ENCODE results near the gene ADCY5. TPM values are rescaled to one million over a fixed set of nuclear protein-coding genes. Genes with fewer than 3 reads are reported as not detected.

Gene ADCY5
- total RNA-seq, 1 experiment from 2014 or later = 0.49 TPM

DNA sequence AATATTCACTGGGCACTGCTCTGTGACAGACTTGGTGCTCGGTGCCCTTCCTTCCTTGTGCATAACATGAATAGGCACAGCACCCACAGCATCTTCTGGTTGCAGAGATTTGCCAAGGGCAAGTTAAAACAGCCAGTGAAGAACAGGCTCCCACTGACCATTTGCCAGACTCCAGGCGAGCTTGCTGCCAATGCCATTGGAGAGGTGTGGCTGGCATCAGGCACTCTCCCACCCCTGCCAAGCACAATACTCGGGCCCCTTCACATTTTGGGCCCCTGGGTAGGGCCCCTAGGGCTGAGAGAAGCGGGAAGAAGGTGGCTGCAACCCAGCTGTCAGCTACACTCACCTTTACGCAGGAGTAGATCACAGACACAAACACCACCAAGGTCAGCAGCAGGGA lies 135.0 kb downstream of the ADCY5 start:
- H3K36me3 ChIP-seq (ENCODE audit: control insufficient read depth in 1 of 2, insufficient read depth in 2 of 2, low read length in 2 of 2) = no peaks in the 10 kb centered on the region
- POLR2A ChIA-PET = no interaction called here
- H4K20me1 ChIP-seq (ENCODE audit: insufficient read depth) = no peaks in the 10 kb centered on the region
- no peak overlapping the region for H3K4me2 ChIP-seq (ENCODE audit: low read length)
- RAD21 ChIA-PET (ENCODE audit: low non-redundant PET in 1 of 2, low total read pairs in 2 of 2, uncharacterized antibody in 2 of 2, unreplicated experiment in 2 of 2) = no interaction called here
- no peaks in the 10 kb centered on the region for H3K9me3 ChIP-seq (ENCODE audit: control insufficient read depth in 1 of 2, insufficient read depth in 1 of 2, low read depth in 1 of 2, low read length in 2 of 2)
- CTCF ChIA-PET = no interaction called here
- TF ChIP-seq RAD21 (IDR thresholded peaks at IDR 0.05; ENCODE audit: low read depth) (no peak), EZH2 (IDR thresholded peaks at IDR 0.05) (no peak), ELF1 (IDR thresholded peaks at IDR 0.05; ENCODE audit: borderline replicate concordance, low read depth) (no peak), REST (IDR thresholded peaks at IDR 0.05; ENCODE audit: low read depth) (no peak), EGR1 (IDR thresholded peaks at IDR 0.05; ENCODE audit: low read depth) (no peak), CBX3 (IDR thresholded peaks at IDR 0.05; ENCODE audit: low read depth) (no peak), ZBTB33 (IDR thresholded peaks at IDR 0.05; ENCODE audit: extremely low read depth, insufficient replicate concordance, low read length) (no peak), POLR2A (IDR thresholded peaks at IDR 0.05; ENCODE audit: borderline replicate concordance, extremely low read depth, insufficient read depth, insufficient read length) (no peak)
- TF ChIP-seq, protein P1, sequence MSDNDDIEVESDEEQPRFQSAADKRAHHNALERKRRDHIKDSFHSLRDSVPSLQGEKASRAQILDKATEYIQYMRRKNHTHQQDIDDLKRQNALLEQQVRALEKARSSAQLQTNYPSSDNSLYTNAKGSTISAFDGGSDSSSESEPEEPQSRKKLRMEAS (IDR thresholded peaks at IDR 0.05) = no peak
- H3K27ac ChIP-seq (ENCODE audit: low read depth, low read length) = no peak overlapping the region
- no peaks in the 10 kb centered on the region for H3K9me2 ChIP-seq (ENCODE audit: insufficient read depth)
- no peak overlapping the region for H3K9ac ChIP-seq (ENCODE audit: low read length)
- peaks cover 30% of the 10 kb centered on the region for H3K27me3 ChIP-seq (ENCODE audit: insufficient read depth, low read length)
- no peaks in the 10 kb centered on the region for H3K4me1 ChIP-seq (ENCODE audit: control insufficient read depth in 1 of 2, insufficient read depth in 2 of 2, low read length in 2 of 2)
- H2AFZ ChIP-seq (ENCODE audit: low read depth, low read length, poor library complexity, severe bottlenecking) = no peak overlapping the region
- H3K79me2 ChIP-seq (ENCODE audit: insufficient read depth, low read length) = no peaks in the 10 kb centered on the region
- no peak for DNase-seq (ENCODE audit: low read depth, low spot score)
- BruUV-seq (replicated peaks) = no TSS peak
- ATAC-seq = no peak
- intact Hi-C loops (cut with micrococcal nuclease) = no loop called here
- H3K4me3 ChIP-seq (replicated peaks in 1 of 2; ENCODE audit: low read depth in 1 of 2, low read length in 2 of 2) = no peak overlapping the region
